Smooth muscle cell (in vitro differentiated cells): ENCODE measurements around the gene TMEM54. TPM values are rescaled to one million over a fixed set of nuclear protein-coding genes. Genes with fewer than 3 reads are reported as not detected.
A peak's percentile ranks its signal among the peaks of the same experiment; 100 is the strongest.

Source experiments
- DNase-seq: peaks from one replicate; lab custom pipeline; 2025; ENCODE audit not compliant: unreplicated experiment; lab: John Stamatoyannopoulos, UW
- H2AFZ ChIP-seq: fragments of 200-600 bp; sonication (generic); 2 replicates; pipeline ENCODE4 v1.6.0; 2016; ENCODE audit warnings: antibody characterized with exemption, low read depth, mild to moderate bottlenecking
- H3F3A ChIP-seq: fragments of 200-600 bp; sonication (generic); 2 replicates; pipeline ENCODE4 v1.6.0; 2017; ENCODE audit warnings: antibody characterized with exemption, low read depth
- H3K27ac ChIP-seq: fragments of 200-600 bp; sonication (generic); 2 replicates; pipeline ENCODE4 v1.5.1; 2016; ENCODE audit warnings: low read depth, mild to moderate bottlenecking
- H3K27me3 ChIP-seq: fragments of 200-600 bp; sonication (generic); 2 replicates; pipeline ENCODE4 v1.6.1; 2016; ENCODE audit warnings: low read depth, mild to moderate bottlenecking
- H3K36me3 ChIP-seq: fragments of 200-600 bp; sonication (generic); 2 replicates; pipeline ENCODE4 v1.5.1; 2016; ENCODE audit warnings: low read depth
- H3K4me1 ChIP-seq: fragments of 200-600 bp; sonication (generic); 2 replicates; pipeline ENCODE4 v1.5.1; 2016; ENCODE audit warnings: low read depth
- H3K4me2 ChIP-seq: fragments of 200-600 bp; sonication (generic); 2 replicates; pipeline ENCODE4 v1.6.0; 2016; ENCODE audit warnings: mild to moderate bottlenecking
- H3K4me3 ChIP-seq: fragments of 200-600 bp; sonication (generic); 2 replicates; pipeline ENCODE4 v1.5.1; 2016; ENCODE audit warnings: mild to moderate bottlenecking
- H3K79me2 ChIP-seq: fragments of 200-600 bp; sonication (generic); 2 replicates; pipeline ENCODE4 v1.6.0; 2016; ENCODE audit warnings: low read depth, mild to moderate bottlenecking
- H3K9ac ChIP-seq: fragments of 200-600 bp; sonication (generic); 2 replicates; pipeline ENCODE4 v1.6.0; 2016; ENCODE audit warnings: low read depth
- H3K9me3 ChIP-seq: fragments of 200-600 bp; sonication (generic); replicated peaks from 2 replicates; pipeline ENCODE4 v1.5.1; 2016; ENCODE audit warnings: low read depth
- H4K20me1 ChIP-seq: fragments of 200-600 bp; sonication (generic); 2 replicates; pipeline ENCODE4 v1.6.0; 2016; ENCODE audit warnings: low read depth
- WGBS: methylation state at CpG from one replicate; pipeline ENCODE4 v1.1.7; 2016; ENCODE audit warnings: low lambda C conversion rate; 5-methylcytosine and 5-hydroxymethylcytosine counted together
- polyA plus RNA-seq: library from polyadenylated mRNA; unstranded; fragments of >200 nt; fragmentation: Nextera tagmentation; extraction: Ambion mirVana; gene quantifications from 2 replicates; pipeline ENCODE4 v1.2.1, GENCODE V29; 2016
- total RNA-seq: library from RNA; depleted of rRNA; stranded (reverse); fragments of >200 nt; gene quantifications from 2 replicates; pipeline ENCODE4 v1.2.3, GENCODE V29; 2014
- TF ChIP-seq, protein P1 (sequence below): fragments of 200-600 bp; sonication (generic); IDR thresholded peaks from 2 replicates; pipeline ENCODE4 v1.5.1; 2017; ENCODE audit warnings: borderline replicate concordance, mild to moderate bottlenecking, antibody characterized with exemption; ENCODE audit not compliant: insufficient read depth, poor library complexity, severe bottlenecking

Gene TMEM54
- total and polyA plus RNA-seq, 2 experiments from 2014 or later = 59.0 to 84.1 TPM

DNA sequence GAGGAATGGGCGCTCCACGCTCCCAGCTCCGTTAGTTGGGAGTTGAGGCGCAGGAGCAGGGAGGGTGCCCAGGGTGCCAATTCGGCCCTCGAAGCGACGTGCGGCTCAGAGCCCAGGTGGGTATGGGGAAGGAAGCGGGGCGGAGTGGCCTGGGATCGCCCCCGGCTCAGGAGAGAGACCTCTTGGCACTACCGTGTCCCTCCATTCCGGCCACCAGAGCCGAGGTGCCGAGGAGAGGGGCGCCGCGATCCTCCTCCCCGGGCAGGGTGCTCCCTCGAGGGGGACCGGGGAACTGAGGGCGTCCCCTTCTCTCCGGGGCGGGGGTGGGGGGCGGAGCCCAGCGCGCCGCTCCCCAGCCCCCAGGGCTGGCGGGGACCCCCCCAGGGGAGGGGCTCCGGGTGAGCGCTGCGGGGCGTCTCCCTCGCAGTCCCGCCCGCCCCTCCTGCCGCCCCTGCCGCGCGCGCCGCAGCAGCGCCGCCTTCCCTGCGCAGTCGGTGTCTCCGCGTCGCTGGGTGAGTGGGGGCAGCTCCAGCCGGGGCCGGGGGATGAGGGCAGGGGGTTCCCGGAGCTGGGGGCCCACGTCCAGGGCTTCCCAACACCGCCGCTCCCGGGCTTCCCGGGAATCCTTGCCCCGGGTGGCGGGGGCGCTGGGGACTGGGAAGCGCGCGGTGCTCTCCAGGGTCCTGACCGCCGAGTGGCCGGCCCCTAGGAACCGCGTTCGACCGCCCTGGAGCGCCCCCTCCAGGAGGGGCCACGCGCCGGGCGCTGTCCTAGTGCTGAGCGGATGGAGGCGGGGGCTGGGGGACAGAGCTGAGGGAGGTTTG lies 15.0 kb downstream of the TMEM54 start, which contains the start of gene HPCA:
TSS of gene HPCA (plus strand) at position 488 of the 824 bp plus-strand sequence. CDS start 2,408 bp downstream, outside the sequence.
- no peak within 1 kb of the TSS for H3K27ac ChIP-seq
- H3K36me3 ChIP-seq = no peaks in the 10 kb centered on the region
- 12% methylated on average over 10 of the region's 79 CpGs for WGBS
- peak within 1 kb of the TSS; percentile 38 for H3K4me3 ChIP-seq
- H3K4me2 ChIP-seq = peak within 1 kb of the TSS; percentile 85
- H3K27me3 ChIP-seq = peaks cover 18% of the 10 kb centered on the region
- peak; percentile 58 for DNase-seq
- no peaks in the 10 kb centered on the region for H3F3A ChIP-seq
- H3K9me3 ChIP-seq = no peaks in the 10 kb centered on the region
- no peak within 1 kb of the TSS for H2AFZ ChIP-seq
- no peak within 1 kb of the TSS for H3K9ac ChIP-seq
- no peaks in the 10 kb centered on the region for H3K79me2 ChIP-seq
- H3K4me1 ChIP-seq = no peaks in the 10 kb centered on the region
- TF ChIP-seq, protein P1, sequence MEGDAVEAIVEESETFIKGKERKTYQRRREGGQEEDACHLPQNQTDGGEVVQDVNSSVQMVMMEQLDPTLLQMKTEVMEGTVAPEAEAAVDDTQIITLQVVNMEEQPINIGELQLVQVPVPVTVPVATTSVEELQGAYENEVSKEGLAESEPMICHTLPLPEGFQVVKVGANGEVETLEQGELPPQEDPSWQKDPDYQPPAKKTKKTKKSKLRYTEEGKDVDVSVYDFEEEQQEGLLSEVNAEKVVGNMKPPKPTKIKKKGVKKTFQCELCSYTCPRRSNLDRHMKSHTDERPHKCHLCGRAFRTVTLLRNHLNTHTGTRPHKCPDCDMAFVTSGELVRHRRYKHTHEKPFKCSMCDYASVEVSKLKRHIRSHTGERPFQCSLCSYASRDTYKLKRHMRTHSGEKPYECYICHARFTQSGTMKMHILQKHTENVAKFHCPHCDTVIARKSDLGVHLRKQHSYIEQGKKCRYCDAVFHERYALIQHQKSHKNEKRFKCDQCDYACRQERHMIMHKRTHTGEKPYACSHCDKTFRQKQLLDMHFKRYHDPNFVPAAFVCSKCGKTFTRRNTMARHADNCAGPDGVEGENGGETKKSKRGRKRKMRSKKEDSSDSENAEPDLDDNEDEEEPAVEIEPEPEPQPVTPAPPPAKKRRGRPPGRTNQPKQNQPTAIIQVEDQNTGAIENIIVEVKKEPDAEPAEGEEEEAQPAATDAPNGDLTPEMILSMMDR = peak; percentile 79
- no peaks in the 10 kb centered on the region for H4K20me1 ChIP-seq

DNA sequence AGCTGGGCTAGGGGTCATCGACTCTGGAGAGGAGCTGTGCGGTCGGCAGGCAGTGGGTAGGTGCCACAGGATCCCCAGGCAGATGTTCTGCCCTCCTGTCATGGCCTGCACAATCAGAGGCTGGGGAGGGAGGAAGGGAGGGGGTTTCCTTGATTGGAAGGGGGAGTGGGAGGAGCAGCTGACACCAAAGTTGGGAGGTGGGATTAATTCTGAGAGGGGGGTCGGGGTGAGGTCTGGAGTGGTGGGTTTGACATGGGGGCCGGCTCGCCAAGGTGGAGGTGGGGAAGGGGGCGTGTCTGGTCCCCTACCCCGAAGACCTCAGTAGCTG lies 15.5 kb downstream of the TMEM54 start:
- TF ChIP-seq, protein P1 = no peak
- Histone ChIP-seq H3K4me2 (no peak overlapping the region), H3K9me3 (no peaks in the 10 kb centered on the region), H3F3A (no peaks in the 10 kb centered on the region), H2AFZ (no peak overlapping the region), H3K79me2 (no peaks in the 10 kb centered on the region), H4K20me1 (no peaks in the 10 kb centered on the region), H3K36me3 (no peaks in the 10 kb centered on the region), H3K27me3 (peaks cover 18% of the 10 kb centered on the region), H3K4me3 (no peak overlapping the region), H3K9ac (no peak overlapping the region), H3K27ac (no peak overlapping the region), H3K4me1 (no peaks in the 10 kb centered on the region)
- 89% methylated on average over 3 of the region's 8 CpGs for WGBS
- no peak for DNase-seq

DNA sequence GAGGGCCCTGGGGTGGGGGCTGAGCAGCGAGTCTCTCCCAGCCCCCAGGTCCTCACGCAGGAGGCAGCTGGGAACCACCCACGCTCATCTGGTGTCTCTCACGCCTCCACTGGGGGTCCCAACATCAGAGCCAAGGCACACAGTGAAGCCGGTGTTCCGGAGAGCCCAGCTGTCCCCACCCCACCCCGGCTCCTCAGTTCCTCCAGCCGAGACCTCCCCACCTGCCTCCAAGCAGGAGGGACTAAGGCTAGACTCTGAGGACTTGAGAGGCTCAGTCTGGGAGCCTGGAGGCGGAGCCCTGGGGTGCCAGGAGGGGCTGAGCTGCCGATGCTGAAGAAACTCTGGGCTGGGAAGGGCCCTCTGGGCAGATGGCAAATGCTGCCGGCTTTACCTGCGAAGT lies 16.5 kb downstream of the TMEM54 start:
- Histone ChIP-seq H3K9ac (no peak overlapping the region), H4K20me1 (no peaks in the 10 kb centered on the region), H3K4me2 (no peak overlapping the region), H3K27ac (no peak overlapping the region), H3K9me3 (no peaks in the 10 kb centered on the region), H3K27me3 (peaks cover 18% of the 10 kb centered on the region), H3K4me1 (no peaks in the 10 kb centered on the region), H3K36me3 (no peaks in the 10 kb centered on the region), H2AFZ (no peak overlapping the region), H3K79me2 (no peaks in the 10 kb centered on the region), H3F3A (no peaks in the 10 kb centered on the region), H3K4me3 (no peak overlapping the region)
- 73% methylated on average over 12 of the region's 12 CpGs for WGBS
- no peak for DNase-seq
- TF ChIP-seq, protein P1 = no peak

DNA sequence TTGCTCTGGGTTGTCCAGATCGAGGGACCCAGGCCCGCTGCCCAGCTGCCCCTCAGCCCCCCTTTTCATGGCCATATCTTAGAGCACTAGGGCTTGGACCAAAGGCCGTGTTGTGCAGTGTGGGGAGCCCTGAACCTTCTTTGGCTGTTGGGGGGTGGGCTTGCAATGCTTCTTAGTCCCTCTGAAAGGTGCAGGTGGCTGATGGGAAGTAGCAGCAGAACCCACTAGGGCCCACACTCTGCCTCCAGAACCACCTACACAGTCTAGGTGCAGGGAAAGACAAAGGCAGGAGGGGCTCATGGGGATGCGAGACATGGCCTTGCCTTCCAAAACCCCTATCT lies 17.2 kb downstream of the TMEM54 start:
- WGBS = 83% methylated on average over 4 of the region's 4 CpGs
- H3K27ac ChIP-seq = no peak overlapping the region

More for the DNA sequence above, 17.2 kb downstream of the TMEM54 start:
- Histone ChIP-seq H3F3A (no peaks in the 10 kb centered on the region), H3K4me3 (no peak overlapping the region), H3K9me3 (no peaks in the 10 kb centered on the region), H3K36me3 (no peaks in the 10 kb centered on the region), H3K4me1 (no peaks in the 10 kb centered on the region), H3K9ac (no peak overlapping the region), H3K4me2 (no peak overlapping the region), H3K79me2 (no peaks in the 10 kb centered on the region), H2AFZ (no peak overlapping the region), H3K27me3 (peaks cover 18% of the 10 kb centered on the region), H4K20me1 (no peaks in the 10 kb centered on the region)
- TF ChIP-seq, protein P1 = no peak
- no peak for DNase-seq
